PC-9 (cell line): ENCODE results near the gene SUGT1. TPM values are rescaled to one million over a fixed set of nuclear protein-coding genes. Genes with fewer than 3 reads are reported as not detected.

Experiments used
- BruUV-seq: library from RNA; stranded (reverse); fragments of 400-500 nt; replicated peaks from 2 replicates; lab custom pipeline; 2021; lab: Mats Ljungman, UMichigan
- CTCF ChIA-PET: fragments of 300-600 bp; sonication (Branson Sonifier 250); formaldehyde crosslinking; loops from one replicate; lab custom pipeline; 2022; ENCODE audit warnings: antibody characterized with exemption; lab: Charles Lee
- POLR2A ChIA-PET: fragments of 300-600 bp; sonication (Branson Sonifier 250); formaldehyde crosslinking; loops from one replicate; lab custom pipeline; 2022; ENCODE audit warnings: antibody characterized with exemption; ENCODE audit not compliant: unreplicated experiment; lab: Charles Lee
- DNase-seq, 2 experiments: peaks; one replicate each; pipeline versions ENCODE4 v3.0.0 to v3.0.0-alpha.2; 2015 to 2022; ENCODE audit warnings: mixed read lengths in 1 of 2
- H2AFZ ChIP-seq: fragments of 200-600 bp; sonication (generic); 2 replicates; pipeline ENCODE4 v1.8.1; 2017; ENCODE audit warnings: antibody characterized with exemption
- H3F3A ChIP-seq: fragments of 200-600 bp; sonication (generic); 2 replicates; pipeline ENCODE4 v1.8.1; 2017; ENCODE audit warnings: antibody characterized with exemption, mild to moderate bottlenecking, low read depth; ENCODE audit not compliant: insufficient read depth
- H3K27ac ChIP-seq: fragments of 200-600 bp; sonication (generic); 2 replicates; pipeline ENCODE4 v1.6.1; 2016; ENCODE audit warnings: mixed run types
- H3K27me3 ChIP-seq: fragments of 200-600 bp; sonication (generic); 2 replicates; pipeline ENCODE4 v1.6.1; 2016; ENCODE audit warnings: low read depth, mixed run types; ENCODE audit not compliant: insufficient read depth
- H3K36me3 ChIP-seq: fragments of 200-600 bp; sonication (generic); 2 replicates; pipeline ENCODE4 v1.6.1; 2016; ENCODE audit warnings: low read depth, mixed run types
- H3K4me1 ChIP-seq: fragments of 200-600 bp; sonication (generic); replicated peaks from 2 replicates; pipeline ENCODE4 v1.6.1; 2016; ENCODE audit warnings: mixed run types; ENCODE audit not compliant: insufficient read depth
- H3K4me2 ChIP-seq: fragments of 200-600 bp; sonication (generic); 2 replicates; pipeline ENCODE4 v1.6.1; 2017; ENCODE audit warnings: mixed run types
- H3K4me3 ChIP-seq: fragments of 200-600 bp; sonication (generic); 2 replicates; pipeline ENCODE4 v1.6.1; 2016; ENCODE audit warnings: mixed run types
- H3K79me2 ChIP-seq: fragments of 200-600 bp; sonication (generic); 2 replicates; pipeline ENCODE4 v1.6.1; 2017; ENCODE audit warnings: low read depth, mixed run types
- H3K9me2 ChIP-seq: fragments of 200-600 bp; sonication (generic); 2 replicates; pipeline ENCODE4 v1.8.1; 2017; ENCODE audit warnings: mild to moderate bottlenecking; ENCODE audit not compliant: insufficient read depth
- H3K9me3 ChIP-seq: fragments of 200-600 bp; sonication (generic); 2 replicates; pipeline ENCODE4 v1.8.1; 2016; ENCODE audit warnings: low read depth; ENCODE audit not compliant: insufficient read depth
- H4K20me1 ChIP-seq: fragments of 200-600 bp; sonication (generic); 2 replicates; pipeline ENCODE4 v1.8.1; 2017; ENCODE audit not compliant: insufficient read depth
- CTCF ChIP-seq: fragments of 200-600 bp; sonication (generic); conservative IDR thresholded peaks from 2 replicates; pipeline ENCODE4 v1.6.1; 2017; ENCODE audit warnings: mixed run types, antibody characterized with exemption, mild to moderate bottlenecking, moderate library complexity
- EZH2 ChIP-seq: fragments of 200-600 bp; sonication (generic); IDR thresholded peaks from 2 replicates; pipeline ENCODE4 v1.8.0; 2017; ENCODE audit warnings: antibody characterized with exemption, low read depth
- intact Hi-C: fragments of 100-400 bp; cut with micrococcal nuclease; formaldehyde crosslinking; loops from one replicate; pipeline ENCODE4 v1.10.0; 2022; ENCODE audit not compliant: unreplicated experiment
- total RNA-seq: library from RNA; stranded (reverse); gene quantifications from 2 replicates; pipeline ENCODE4 v1.2.3, GENCODE V29; 2021

The SUGT1 gene
- total RNA-seq, 1 experiment from 2014 or later = 57.2 TPM

- Histone ChIP-seq H3K4me3 (no peak overlapping the region), H3K79me2 (no peaks in the 10 kb centered on the region), H3K27ac (no peak overlapping the region), H4K20me1 (no peaks in the 10 kb centered on the region), H2AFZ (no peak overlapping the region), H3K4me1 (no peaks in the 10 kb centered on the region), H3K4me2 (no peak overlapping the region), H3F3A (no peaks in the 10 kb centered on the region), H3K9me2 (no peaks in the 10 kb centered on the region), H3K27me3 (peaks cover 86% of the 10 kb centered on the region), H3K9me3 (no peaks in the 10 kb centered on the region), H3K36me3 (no peaks in the 10 kb centered on the region)
- no peak for TF ChIP-seq EZH2
- no peak for TF ChIP-seq CTCF
- POLR2A ChIA-PET = no interaction called here
- intact Hi-C loops = no loop called here
- DNase-seq = no peak
- no TSS peak for BruUV-seq
- CTCF ChIA-PET = no interaction called here
These were observed 70.5 kb downstream of the SUGT1 start for GRCh38 chr13:52723181-52723580.

- TF ChIP-seq CTCF (no peak), EZH2 (no peak)
- H3K36me3 ChIP-seq = no peaks in the 10 kb centered on the region
- H3K9me3 ChIP-seq = no peaks in the 10 kb centered on the region
- DNase-seq = no peak
- H4K20me1 ChIP-seq = no peaks in the 10 kb centered on the region
- H3K4me1 ChIP-seq = no peaks in the 10 kb centered on the region
- no peaks in the 10 kb centered on the region for H3F3A ChIP-seq
- POLR2A ChIA-PET = no interaction called here
- CTCF ChIA-PET = no interaction called here
- no peaks in the 10 kb centered on the region for H3K9me2 ChIP-seq
- no peak overlapping the region for H2AFZ ChIP-seq
- H3K27me3 ChIP-seq = peaks cover 77% of the 10 kb centered on the region
- no peaks in the 10 kb centered on the region for H3K79me2 ChIP-seq
- BruUV-seq = no TSS peak
- no peak overlapping the region for H3K4me2 ChIP-seq
- H3K27ac ChIP-seq = no peak overlapping the region
- intact Hi-C loops = no loop called here
- H3K4me3 ChIP-seq = no peak overlapping the region
These were observed 72.7 kb downstream of the SUGT1 start for GRCh38 chr13:52725302-52725701.

- peaks cover 74% of the 10 kb centered on the region for H3K27me3 ChIP-seq
- H2AFZ ChIP-seq = no peak overlapping the region
- no peaks in the 10 kb centered on the region for H3K79me2 ChIP-seq
- H3K9me3 ChIP-seq = no peaks in the 10 kb centered on the region
- ChIA-PET CTCF (no interaction called here), POLR2A (no interaction called here)
- H3K4me1 ChIP-seq = no peaks in the 10 kb centered on the region
- BruUV-seq = no TSS peak
- intact Hi-C loops = no loop called here
- H3K4me2 ChIP-seq = no peak overlapping the region
- DNase-seq = no peak
- H3K36me3 ChIP-seq = no peaks in the 10 kb centered on the region
- H3F3A ChIP-seq = no peaks in the 10 kb centered on the region
- H3K9me2 ChIP-seq = no peaks in the 10 kb centered on the region
- TF ChIP-seq EZH2 (no peak), CTCF (no peak)
- no peak overlapping the region for H3K27ac ChIP-seq
- H4K20me1 ChIP-seq = no peaks in the 10 kb centered on the region
- no peak overlapping the region for H3K4me3 ChIP-seq
These were observed 73.6 kb downstream of the SUGT1 start for GRCh38 chr13:52726258-52726657.
